Mesothelial cell of epicardium (in vitro differentiated cells): ENCODE data around the gene DMXL1. TPM values are rescaled to one million over a fixed set of nuclear protein-coding genes. Genes with fewer than 3 reads are reported as not detected.
"Not testable (repeated sequence)": the region's sequence is repeated elsewhere in the genome, so short reads cannot be mapped to it uniquely, and the experiment has no call there.

Experiments used
- DNase-seq, 2 experiments: peaks; one replicate each; pipeline ENCODE4 v3.0.0; 2021; ENCODE audit warnings: low spot score in 2 of 2; ENCODE audit not compliant: unreplicated experiment in 2 of 2
- H3K27ac Mint-ChIP-seq: 2 replicates; pipeline ENCODE4 v1.8.0; 2021; ENCODE audit warnings: mixed read lengths
- H3K27me3 Mint-ChIP-seq: 2 replicates; pipeline ENCODE4 v1.8.0; 2021; ENCODE audit warnings: low read depth, mixed read lengths
- H3K36me3 Mint-ChIP-seq: 2 replicates; pipeline ENCODE4 v1.8.0; 2021; ENCODE audit warnings: mixed read lengths
- H3K4me1 Mint-ChIP-seq: 2 replicates; pipeline ENCODE4 v1.8.0; 2021; ENCODE audit warnings: mixed read lengths
- H3K4me3 Mint-ChIP-seq: 2 replicates; pipeline ENCODE4 v1.8.0; 2021; ENCODE audit warnings: mild to moderate bottlenecking, moderate library complexity, mixed read lengths
- H3K9me3 Mint-ChIP-seq: 2 replicates; pipeline ENCODE4 v1.8.0; 2021; ENCODE audit warnings: mixed read lengths
- CTCF ChIP-seq: fragments of 200-600 bp; sonication (generic); IDR thresholded peaks from one replicate; pipeline ENCODE4 v1.5.0; 2021; ENCODE audit warnings: antibody characterized with exemption; ENCODE audit not compliant: unreplicated experiment
- total RNA-seq: library from RNA; stranded (reverse); gene quantifications from 3 replicates; pipeline ENCODE4 v1.2.1, GENCODE V29; 2021

The DMXL1 gene
- total RNA-seq, 1 donor from 2014 or later, result 74.9 TPM

GRCh38 chr5:119071561-119071995 lies 691 bp downstream of the DMXL1 start:
- TF ChIP-seq CTCF, result no peak
- H3K4me1 Mint-ChIP-seq, result peaks cover 34% of the 10 kb centered on the region
- H3K27me3 Mint-ChIP-seq, result no peaks in the 10 kb centered on the region
- no peak for DNase-seq
- peak overlapping the region; percentile 96 for H3K4me3 Mint-ChIP-seq
- no peaks in the 10 kb centered on the region for H3K9me3 Mint-ChIP-seq
- no peaks in the 10 kb centered on the region for H3K36me3 Mint-ChIP-seq
- peak overlapping the region; percentile 91 for H3K27ac Mint-ChIP-seq

GRCh38 chr5:119072496-119072895 lies 1.6 kb downstream of the DMXL1 start:
- Mint-ChIP-seq H3K4me1 (peaks cover 35% of the 10 kb centered on the region), H3K27me3 (no peaks in the 10 kb centered on the region), H3K27ac (peak overlapping the region; percentile 68), H3K36me3 (no peaks in the 10 kb centered on the region), H3K4me3 (peak overlapping the region; percentile 96), H3K9me3 (no peaks in the 10 kb centered on the region)
- DNase-seq, result no peak
- no peak for TF ChIP-seq CTCF

GRCh38 chr5:119073746-119074337 lies 3.0 kb downstream of the DMXL1 start:
- H3K27me3 Mint-ChIP-seq, DNase-seq, H3K9me3 Mint-ChIP-seq, H3K36me3 Mint-ChIP-seq: not testable (repeated sequence)
- Mint-ChIP-seq H3K4me3 (peak overlapping the region; percentile 61), H3K4me1 (peaks cover 40% of the 10 kb centered on the region), H3K27ac (peak overlapping the region; percentile 40)

- Mint-ChIP-seq H3K4me3 (peak overlapping the region; percentile 61), H3K9me3 (no peaks in the 10 kb centered on the region), H3K36me3 (no peaks in the 10 kb centered on the region), H3K4me1 (peaks cover 46% of the 10 kb centered on the region), H3K27ac (peak overlapping the region; percentile 40), H3K27me3 (no peaks in the 10 kb centered on the region)
- TF ChIP-seq CTCF, result no peak
- DNase-seq, result no peak
Measured at GRCh38 chr5:119074419-119074818, 3.5 kb downstream of the DMXL1 start.

- not testable (repeated sequence) for H3K9me3 Mint-ChIP-seq, H3K36me3 Mint-ChIP-seq, H3K27me3 Mint-ChIP-seq, DNase-seq, H3K27ac Mint-ChIP-seq, H3K4me3 Mint-ChIP-seq
- peaks cover 52% of the 10 kb centered on the region for H3K4me1 Mint-ChIP-seq
Measured at GRCh38 chr5:119075269-119075668, 4.4 kb downstream of the DMXL1 start.

GRCh38 chr5:119076080-119076479 lies 5.2 kb downstream of the DMXL1 start:
- H3K36me3 Mint-ChIP-seq, result no peaks in the 10 kb centered on the region
- no peak for TF ChIP-seq CTCF
- H3K27me3 Mint-ChIP-seq, result no peaks in the 10 kb centered on the region
- H3K27ac Mint-ChIP-seq, result peak overlapping the region; percentile 77
- no peak for DNase-seq
- H3K4me1 Mint-ChIP-seq, result peaks cover 60% of the 10 kb centered on the region
- no peak overlapping the region for H3K4me3 Mint-ChIP-seq
- H3K9me3 Mint-ChIP-seq, result no peaks in the 10 kb centered on the region

GRCh38 chr5:119077444-119077843 lies 6.6 kb downstream of the DMXL1 start:
- Mint-ChIP-seq H3K4me1 (peaks cover 63% of the 10 kb centered on the region), H3K9me3 (no peaks in the 10 kb centered on the region), H3K4me3 (no peak overlapping the region), H3K27ac (no peak overlapping the region), H3K36me3 (no peaks in the 10 kb centered on the region), H3K27me3 (no peaks in the 10 kb centered on the region)
- no peak for DNase-seq
- TF ChIP-seq CTCF, result no peak
